ENCODE data around the gene FARS2. TPM values are rescaled to one million over a fixed set of nuclear protein-coding genes. Genes with fewer than 3 reads are reported as not detected.

The FARS2 gene
- total RNA-seq, 1 experiment from 2014 or later, result 13.8 TPM

- peaks cover 0 to 8% of the 10 kb centered on the region in 2 experiments; a peak in 2 of 4 replicates for H3K4me1 ChIP-seq (ENCODE audit: control insufficient read depth in 1 of 2, insufficient read depth in 2 of 2, low read length in 2 of 2)
- ATAC-seq, result no peak
- BruUV-seq (replicated peaks), result no TSS peak
- no peaks in the 10 kb centered on the region for H3K36me3 ChIP-seq (ENCODE audit: control insufficient read depth in 1 of 2, insufficient read depth in 2 of 2, low read length in 2 of 2)
- H3K9ac ChIP-seq (ENCODE audit: low read length), result no peak overlapping the region
- CTCF ChIA-PET, result no interaction called here
- intact Hi-C loops (cut with micrococcal nuclease), result no loop called here
- no peaks in the 10 kb centered on the region for H3K27me3 ChIP-seq (ENCODE audit: insufficient read depth, low read length)
- POLR2A ChIA-PET, result no interaction called here
- no peaks in the 10 kb centered on the region for H3K79me2 ChIP-seq (ENCODE audit: insufficient read depth, low read length)
- H3K4me3 ChIP-seq (replicated peaks in 1 of 2; ENCODE audit: low read depth in 1 of 2, low read length in 2 of 2), result no peak overlapping the region
- no peaks in the 10 kb centered on the region; the same call in 1 of the 2 replicates for H4K20me1 ChIP-seq (ENCODE audit: insufficient read depth)
- H3K9me2 ChIP-seq (ENCODE audit: insufficient read depth), result no peaks in the 10 kb centered on the region
- no peak overlapping the region for H3K4me2 ChIP-seq (ENCODE audit: low read length)
- DNase-seq (ENCODE audit: low read depth, low spot score), result no peak
- H3K27ac ChIP-seq (ENCODE audit: low read depth, low read length), result no peak overlapping the region
- RAD21 ChIA-PET (ENCODE audit: low non-redundant PET in 1 of 2, low total read pairs in 2 of 2, uncharacterized antibody in 2 of 2, unreplicated experiment in 2 of 2), result no interaction called here
- TF ChIP-seq POLR2AphosphoS5 (IDR thresholded peaks at IDR 0.05; ENCODE audit: low read depth, low read length) (no peak), EZH2 (IDR thresholded peaks at IDR 0.05) (no peak), ATF3 (IDR thresholded peaks at IDR 0.05) (no peak), EZH2phosphoT487 (IDR thresholded peaks at IDR 0.05; ENCODE audit: borderline replicate concordance) (no peak), SP1 (IDR thresholded peaks at IDR 0.05; ENCODE audit: low read depth) (no peak), ZNF274 (IDR thresholded peaks at IDR 0.05; ENCODE audit: low read depth, low read length) (no peak), ZFX (IDR thresholded peaks at IDR 0.05) (no peak), REST (IDR thresholded peaks at IDR 0.05; ENCODE audit: low read depth) (no peak), SIN3A (IDR thresholded peaks at IDR 0.05; ENCODE audit: low read depth) (no peak), JUND (IDR thresholded peaks at IDR 0.05) (no peak), CBX3 (IDR thresholded peaks at IDR 0.05; ENCODE audit: low read depth) (no peak), POLR2A (IDR thresholded peaks at IDR 0.05; ENCODE audit: borderline replicate concordance, extremely low read depth, insufficient read depth, insufficient read length) (no peak), SRF (IDR thresholded peaks at IDR 0.05; ENCODE audit: low read depth) (no peak), EGR1 (IDR thresholded peaks at IDR 0.05; ENCODE audit: low read depth) (no peak), RAD21 (IDR thresholded peaks at IDR 0.05; ENCODE audit: low read depth) (no peak), ELF1 (IDR thresholded peaks at IDR 0.05; ENCODE audit: borderline replicate concordance, low read depth) (no peak)
- TF ChIP-seq, protein P1, sequence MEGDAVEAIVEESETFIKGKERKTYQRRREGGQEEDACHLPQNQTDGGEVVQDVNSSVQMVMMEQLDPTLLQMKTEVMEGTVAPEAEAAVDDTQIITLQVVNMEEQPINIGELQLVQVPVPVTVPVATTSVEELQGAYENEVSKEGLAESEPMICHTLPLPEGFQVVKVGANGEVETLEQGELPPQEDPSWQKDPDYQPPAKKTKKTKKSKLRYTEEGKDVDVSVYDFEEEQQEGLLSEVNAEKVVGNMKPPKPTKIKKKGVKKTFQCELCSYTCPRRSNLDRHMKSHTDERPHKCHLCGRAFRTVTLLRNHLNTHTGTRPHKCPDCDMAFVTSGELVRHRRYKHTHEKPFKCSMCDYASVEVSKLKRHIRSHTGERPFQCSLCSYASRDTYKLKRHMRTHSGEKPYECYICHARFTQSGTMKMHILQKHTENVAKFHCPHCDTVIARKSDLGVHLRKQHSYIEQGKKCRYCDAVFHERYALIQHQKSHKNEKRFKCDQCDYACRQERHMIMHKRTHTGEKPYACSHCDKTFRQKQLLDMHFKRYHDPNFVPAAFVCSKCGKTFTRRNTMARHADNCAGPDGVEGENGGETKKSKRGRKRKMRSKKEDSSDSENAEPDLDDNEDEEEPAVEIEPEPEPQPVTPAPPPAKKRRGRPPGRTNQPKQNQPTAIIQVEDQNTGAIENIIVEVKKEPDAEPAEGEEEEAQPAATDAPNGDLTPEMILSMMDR (IDR thresholded peaks at IDR 0.05 in 2 of 3, conservative IDR thresholded peaks at IDR 0.05 in 1 of 3; ENCODE audit: borderline replicate concordance in 1 of 3, insufficient read depth in 1 of 3, low read depth in 2 of 3, low read length in 2 of 3), result no peak
- TF ChIP-seq, protein P2, sequence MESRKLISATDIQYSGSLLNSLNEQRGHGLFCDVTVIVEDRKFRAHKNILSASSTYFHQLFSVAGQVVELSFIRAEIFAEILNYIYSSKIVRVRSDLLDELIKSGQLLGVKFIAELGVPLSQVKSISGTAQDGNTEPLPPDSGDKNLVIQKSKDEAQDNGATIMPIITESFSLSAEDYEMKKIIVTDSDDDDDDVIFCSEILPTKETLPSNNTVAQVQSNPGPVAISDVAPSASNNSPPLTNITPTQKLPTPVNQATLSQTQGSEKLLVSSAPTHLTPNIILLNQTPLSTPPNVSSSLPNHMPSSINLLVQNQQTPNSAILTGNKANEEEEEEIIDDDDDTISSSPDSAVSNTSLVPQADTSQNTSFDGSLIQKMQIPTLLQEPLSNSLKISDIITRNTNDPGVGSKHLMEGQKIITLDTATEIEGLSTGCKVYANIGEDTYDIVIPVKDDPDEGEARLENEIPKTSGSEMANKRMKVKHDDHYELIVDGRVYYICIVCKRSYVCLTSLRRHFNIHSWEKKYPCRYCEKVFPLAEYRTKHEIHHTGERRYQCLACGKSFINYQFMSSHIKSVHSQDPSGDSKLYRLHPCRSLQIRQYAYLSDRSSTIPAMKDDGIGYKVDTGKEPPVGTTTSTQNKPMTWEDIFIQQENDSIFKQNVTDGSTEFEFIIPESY (IDR thresholded peaks at IDR 0.05; ENCODE audit: extremely low read depth, insufficient replicate concordance, low read length), result no peak
- H3K9me3 ChIP-seq (ENCODE audit: control insufficient read depth in 1 of 2, insufficient read depth in 1 of 2, low read depth in 1 of 2, low read length in 2 of 2), result no peaks in the 10 kb centered on the region
- H2AFZ ChIP-seq (ENCODE audit: low read depth, low read length, poor library complexity, severe bottlenecking), result no peak overlapping the region
Measured at GRCh38 chr6:5286780-5287179, 25.5 kb downstream of the FARS2 start.

Data from HCT116 (cell line).